Liver (tissue), 9 donors: ENCODE results near the gene MIEF1. TPM values are rescaled to one million over a fixed set of nuclear protein-coding genes. Genes with fewer than 3 reads are reported as not detected.

Source experiments
- DNase-seq: peaks from one replicate; pipeline ENCODE4 v3.0.0-alpha.2; 2017; ENCODE audit warnings: low spot score
- H3K27ac ChIP-seq, 2 donors: one replicate each; pipeline ENCODE4 v1.7.0; 2013; ENCODE audit warnings: inconsistent platforms in 2 of 2, low read length in 2 of 2, control low read depth in 1 of 2, low read depth in 1 of 2, mild to moderate bottlenecking in 1 of 2
- H3K27me3 ChIP-seq, 4 donors: one replicate each; pipeline versions ENCODE4 v1.6.1 to v1.7.0; 2013; ENCODE audit warnings: low read length in 3 of 4, inconsistent platforms in 1 of 4, mild to moderate bottlenecking in 1 of 4, moderate library complexity in 1 of 4; ENCODE audit not compliant: control insufficient read depth in 4 of 4, insufficient read depth in 4 of 4
- H3K36me3 ChIP-seq, 4 donors: one replicate each; pipeline versions ENCODE4 v1.6.1 to v1.7.0; 2013; ENCODE audit warnings: low read length in 3 of 4, mild to moderate bottlenecking in 3 of 4, low read depth in 1 of 4, moderate library complexity in 1 of 4; ENCODE audit not compliant: control insufficient read depth in 4 of 4, insufficient read depth in 3 of 4
- H3K4me1 ChIP-seq, 4 donors: one replicate each; pipeline versions ENCODE4 v1.6.1 to v1.7.0; 2013; ENCODE audit warnings: low read length in 3 of 4, mild to moderate bottlenecking in 3 of 4, moderate library complexity in 1 of 4; ENCODE audit not compliant: control insufficient read depth in 4 of 4, insufficient read depth in 4 of 4
- H3K4me3 ChIP-seq, 3 donors: one replicate each; pipeline versions ENCODE4 v1.6.1 to v1.7.0; 2013; ENCODE audit warnings: low read length in 3 of 3, control low read depth in 1 of 3, low read depth in 1 of 3, mild to moderate bottlenecking in 1 of 3
- H3K9ac ChIP-seq, 2 donors: one replicate each; pipeline ENCODE4 v1.7.0; 2013; ENCODE audit warnings: low read length in 2 of 2, mild to moderate bottlenecking in 2 of 2, moderate library complexity in 2 of 2, control low read depth in 1 of 2, low read depth in 1 of 2
- H3K9me3 ChIP-seq, 4 donors: one replicate each; pipeline versions ENCODE4 v1.6.1 to v1.7.0; 2013; ENCODE audit warnings: low read length in 3 of 4; ENCODE audit not compliant: control insufficient read depth in 4 of 4
- FOXA1 ChIP-seq: IDR thresholded peaks from 2 replicates; pipeline ENCODE4 v1.6.1; 2016; ENCODE audit warnings: antibody characterized with exemption
- FOXA2 ChIP-seq: IDR thresholded peaks from 2 replicates; pipeline ENCODE4 v1.6.1; 2016; ENCODE audit warnings: antibody characterized with exemption
- GABPA ChIP-seq, 2 donors: IDR thresholded peaks in 1 of 2; conservative IDR thresholded peaks in 1 of 2; 2 replicates each; pipeline ENCODE4 v1.6.1; 2016; ENCODE audit warnings: antibody characterized with exemption in 2 of 2, mild to moderate bottlenecking in 1 of 2, moderate library complexity in 1 of 2
- HNF4A ChIP-seq, 2 donors: conservative IDR thresholded peaks; 2 replicates each; pipeline ENCODE4 v1.6.1; 2016; ENCODE audit warnings: antibody characterized with exemption in 2 of 2, mild to moderate bottlenecking in 2 of 2
- HNF4G ChIP-seq: IDR thresholded peaks from 2 replicates; pipeline ENCODE4 v1.6.1; 2016; ENCODE audit warnings: antibody characterized with exemption
- JUND ChIP-seq, 2 donors: IDR thresholded peaks; 2 replicates each; pipeline ENCODE4 v1.6.1; 2016; ENCODE audit warnings: antibody characterized with exemption in 2 of 2
- NR2F2 ChIP-seq: IDR thresholded peaks from 2 replicates; pipeline ENCODE4 v1.6.1; 2016; ENCODE audit warnings: antibody characterized with exemption
- RAD21 ChIP-seq, 2 donors: IDR thresholded peaks; 2 replicates each; pipeline ENCODE4 v1.6.1; 2016; ENCODE audit warnings: antibody characterized with exemption in 2 of 2, mild to moderate bottlenecking in 2 of 2
- SP1 ChIP-seq: IDR thresholded peaks from 2 replicates; pipeline ENCODE4 v1.6.1; 2018; ENCODE audit warnings: antibody characterized with exemption, mild to moderate bottlenecking
- TAF1 ChIP-seq: conservative IDR thresholded peaks from 2 replicates; pipeline ENCODE4 v1.6.1; 2016; ENCODE audit warnings: antibody characterized with exemption, mild to moderate bottlenecking
- YY1 ChIP-seq: IDR thresholded peaks from 2 replicates; pipeline ENCODE4 v1.6.1; 2016; ENCODE audit warnings: antibody characterized with exemption, mild to moderate bottlenecking
- WGBS: extraction: QIAGEN DNeasy Blood & Tissue Kit; methylation state at CpG from one replicate; pipeline ENCODE4 v1.1.7; 2013; 5-methylcytosine and 5-hydroxymethylcytosine counted together
- polyA plus RNA-seq, 2 donors: library from polyadenylated mRNA; stranded (reverse) in 1 of 2; unstranded in 1 of 2; fragments of 200-250 nt in 1 of 2; fragments of >200 nt in 1 of 2; fragmentation: Nextera tagmentation in 1 of 2; extraction: Ambion mirVana in 1 of 2; gene quantifications; one replicate each; pipeline versions ENCODE4 v1.2.1 to v1.2.3, GENCODE V29; 2013 to 2015
- total RNA-seq, 2 donors: library from RNA; depleted of rRNA; stranded (reverse); fragments of >200 nt; gene quantifications; one replicate each; pipeline ENCODE4 v1.2.3, GENCODE V29; 2014
- TF ChIP-seq, protein P1 (sequence below): IDR thresholded peaks from 2 replicates; pipeline ENCODE4 v1.6.1; 2016; ENCODE audit warnings: antibody characterized with exemption
- TF ChIP-seq, protein P2 (sequence below): IDR thresholded peaks from 2 replicates; pipeline ENCODE4 v1.6.1; 2016; ENCODE audit warnings: antibody characterized with exemption, mild to moderate bottlenecking
- TF ChIP-seq, protein P3 (sequence below): IDR thresholded peaks from 2 replicates; pipeline ENCODE4 v1.6.1; 2016; ENCODE audit warnings: antibody characterized with exemption
- TF ChIP-seq, protein P4 (sequence below): IDR thresholded peaks from 2 replicates; pipeline ENCODE4 v1.6.1; 2016; ENCODE audit warnings: antibody characterized with exemption
- donor health status: healthy.
- donor health status: healthy.
- donor health status: healthy.
- donor health status: healthy.
- donor health status: healthy.

The MIEF1 gene
- total and polyA plus RNA-seq, 4 donors = 12.9 to 31.1 (median 20.7) TPM

DNA sequence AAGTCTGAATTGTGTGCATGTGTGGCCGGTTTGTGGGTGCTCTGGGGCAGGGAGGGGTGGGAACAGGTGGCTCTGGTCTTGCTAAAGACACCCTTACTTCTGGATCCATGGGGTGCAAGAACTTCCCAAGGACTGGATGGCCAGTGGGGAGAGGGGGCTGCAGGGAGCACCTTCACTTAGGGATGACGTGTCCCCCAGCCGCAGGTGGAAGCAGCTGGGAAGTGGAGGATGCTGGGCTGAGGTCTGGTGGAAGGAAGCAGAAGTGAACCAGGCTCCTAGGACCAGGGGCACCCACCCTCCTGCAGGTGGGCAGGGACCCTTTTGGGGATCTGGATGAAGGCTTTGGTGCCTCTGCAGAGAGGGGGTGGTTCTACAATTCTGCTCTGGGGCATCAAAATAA, 9.9 kb upstream of the MIEF1 start:
- 78% methylated on average over 3 of the region's 3 CpGs for WGBS
- DNase-seq = no peak
- H3K4me1 ChIP-seq = no peaks in the 10 kb centered on the region

DNA sequence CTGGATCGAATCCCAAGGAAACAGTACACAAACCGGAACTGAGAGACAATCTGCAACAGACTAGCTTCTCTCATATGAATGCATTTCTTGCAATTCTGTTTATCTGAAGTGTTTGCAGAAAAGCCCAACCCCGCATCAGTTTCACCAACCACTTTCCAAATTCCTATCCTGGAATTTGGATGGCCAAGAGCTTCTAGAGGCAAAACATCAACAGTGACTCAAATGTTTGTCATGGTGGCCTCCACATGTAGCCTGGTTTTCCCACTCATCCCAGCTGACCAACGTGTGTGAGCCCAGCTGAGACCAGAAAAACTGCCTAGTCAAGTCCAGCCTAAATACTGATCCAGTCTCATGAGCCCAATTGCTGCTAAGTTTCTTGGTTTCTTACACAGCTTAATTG, 8.3 kb upstream of the MIEF1 start:
- DNase-seq = no peak
- H3K9me3 ChIP-seq = no peaks in the 10 kb centered on the region
- H3K27me3 ChIP-seq = no peaks in the 10 kb centered on the region
- 68% methylated on average over 4 of the region's 4 CpGs for WGBS
- no peak overlapping the region for H3K4me3 ChIP-seq
- no peaks in the 10 kb centered on the region for H3K36me3 ChIP-seq
- H3K27ac ChIP-seq = no peak overlapping the region
- no peak overlapping the region for H3K9ac ChIP-seq
- H3K4me1 ChIP-seq = no peaks in the 10 kb centered on the region
- no peak for TF ChIP-seq HNF4A (conservative IDR thresholded peaks at IDR 0.05)
- no peak for TF ChIP-seq FOXA1
- TF ChIP-seq TAF1 = no peak
- TF ChIP-seq SP1 = no peak
- TF ChIP-seq, protein P1, sequence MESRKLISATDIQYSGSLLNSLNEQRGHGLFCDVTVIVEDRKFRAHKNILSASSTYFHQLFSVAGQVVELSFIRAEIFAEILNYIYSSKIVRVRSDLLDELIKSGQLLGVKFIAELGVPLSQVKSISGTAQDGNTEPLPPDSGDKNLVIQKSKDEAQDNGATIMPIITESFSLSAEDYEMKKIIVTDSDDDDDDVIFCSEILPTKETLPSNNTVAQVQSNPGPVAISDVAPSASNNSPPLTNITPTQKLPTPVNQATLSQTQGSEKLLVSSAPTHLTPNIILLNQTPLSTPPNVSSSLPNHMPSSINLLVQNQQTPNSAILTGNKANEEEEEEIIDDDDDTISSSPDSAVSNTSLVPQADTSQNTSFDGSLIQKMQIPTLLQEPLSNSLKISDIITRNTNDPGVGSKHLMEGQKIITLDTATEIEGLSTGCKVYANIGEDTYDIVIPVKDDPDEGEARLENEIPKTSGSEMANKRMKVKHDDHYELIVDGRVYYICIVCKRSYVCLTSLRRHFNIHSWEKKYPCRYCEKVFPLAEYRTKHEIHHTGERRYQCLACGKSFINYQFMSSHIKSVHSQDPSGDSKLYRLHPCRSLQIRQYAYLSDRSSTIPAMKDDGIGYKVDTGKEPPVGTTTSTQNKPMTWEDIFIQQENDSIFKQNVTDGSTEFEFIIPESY = no peak
- TF ChIP-seq, protein P2, sequence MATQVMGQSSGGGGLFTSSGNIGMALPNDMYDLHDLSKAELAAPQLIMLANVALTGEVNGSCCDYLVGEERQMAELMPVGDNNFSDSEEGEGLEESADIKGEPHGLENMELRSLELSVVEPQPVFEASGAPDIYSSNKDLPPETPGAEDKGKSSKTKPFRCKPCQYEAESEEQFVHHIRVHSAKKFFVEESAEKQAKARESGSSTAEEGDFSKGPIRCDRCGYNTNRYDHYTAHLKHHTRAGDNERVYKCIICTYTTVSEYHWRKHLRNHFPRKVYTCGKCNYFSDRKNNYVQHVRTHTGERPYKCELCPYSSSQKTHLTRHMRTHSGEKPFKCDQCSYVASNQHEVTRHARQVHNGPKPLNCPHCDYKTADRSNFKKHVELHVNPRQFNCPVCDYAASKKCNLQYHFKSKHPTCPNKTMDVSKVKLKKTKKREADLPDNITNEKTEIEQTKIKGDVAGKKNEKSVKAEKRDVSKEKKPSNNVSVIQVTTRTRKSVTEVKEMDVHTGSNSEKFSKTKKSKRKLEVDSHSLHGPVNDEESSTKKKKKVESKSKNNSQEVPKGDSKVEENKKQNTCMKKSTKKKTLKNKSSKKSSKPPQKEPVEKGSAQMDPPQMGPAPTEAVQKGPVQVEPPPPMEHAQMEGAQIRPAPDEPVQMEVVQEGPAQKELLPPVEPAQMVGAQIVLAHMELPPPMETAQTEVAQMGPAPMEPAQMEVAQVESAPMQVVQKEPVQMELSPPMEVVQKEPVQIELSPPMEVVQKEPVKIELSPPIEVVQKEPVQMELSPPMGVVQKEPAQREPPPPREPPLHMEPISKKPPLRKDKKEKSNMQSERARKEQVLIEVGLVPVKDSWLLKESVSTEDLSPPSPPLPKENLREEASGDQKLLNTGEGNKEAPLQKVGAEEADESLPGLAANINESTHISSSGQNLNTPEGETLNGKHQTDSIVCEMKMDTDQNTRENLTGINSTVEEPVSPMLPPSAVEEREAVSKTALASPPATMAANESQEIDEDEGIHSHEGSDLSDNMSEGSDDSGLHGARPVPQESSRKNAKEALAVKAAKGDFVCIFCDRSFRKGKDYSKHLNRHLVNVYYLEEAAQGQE = no peak
- no peak for TF ChIP-seq JUND (IDR thresholded peaks at IDR 0.05)
- TF ChIP-seq GABPA (IDR thresholded peaks at IDR 0.05 in 1 of 2, conservative IDR thresholded peaks at IDR 0.05 in 1 of 2) = no peak
- TF ChIP-seq FOXA2 = no peak
- TF ChIP-seq RAD21 (IDR thresholded peaks at IDR 0.05) = no peak
- no peak for TF ChIP-seq HNF4G
- no peak for TF ChIP-seq YY1
- TF ChIP-seq, protein P3, sequence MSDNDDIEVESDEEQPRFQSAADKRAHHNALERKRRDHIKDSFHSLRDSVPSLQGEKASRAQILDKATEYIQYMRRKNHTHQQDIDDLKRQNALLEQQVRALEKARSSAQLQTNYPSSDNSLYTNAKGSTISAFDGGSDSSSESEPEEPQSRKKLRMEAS = no peak

More for the DNA sequence above, 9.9 kb upstream of the MIEF1 start:
- Histone ChIP-seq H3K27ac (no peak overlapping the region), H3K4me3 (no peak overlapping the region), H3K27me3 (no peaks in the 10 kb centered on the region), H3K9me3 (no peaks in the 10 kb centered on the region), H3K9ac (no peak overlapping the region), H3K36me3 (no peaks in the 10 kb centered on the region)
- TF ChIP-seq, protein P4, sequence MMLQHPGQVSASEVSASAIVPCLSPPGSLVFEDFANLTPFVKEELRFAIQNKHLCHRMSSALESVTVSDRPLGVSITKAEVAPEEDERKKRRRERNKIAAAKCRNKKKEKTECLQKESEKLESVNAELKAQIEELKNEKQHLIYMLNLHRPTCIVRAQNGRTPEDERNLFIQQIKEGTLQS = no peak
- no peak for TF ChIP-seq NR2F2
- TF ChIP-seq TAF1 = no peak
- TF ChIP-seq, protein P3 = no peak
- TF ChIP-seq, protein P2 = no peak
- TF ChIP-seq YY1 = no peak
- no peak for TF ChIP-seq FOXA2
- no peak for TF ChIP-seq FOXA1
- TF ChIP-seq, protein P1 = no peak
